Activated T-cell treated with anti-CD3 and anti-CD28 coated beads, Interleukin-2, amount 50 U/mL, for 24 hours (primary cell): ENCODE results near the gene ITGAL.

Experiments
- DNase-seq: peaks from one replicate; pipeline ENCODE4 v3.0.0-alpha.2; 2020
- H3K27ac Mint-ChIP-seq: 2 replicates; pipeline ENCODE4 v1.8.0; 2020; ENCODE audit warnings: mild to moderate bottlenecking, mixed read lengths
- H3K27me3 Mint-ChIP-seq: 2 replicates; pipeline ENCODE4 v1.8.0; 2020; ENCODE audit warnings: mixed read lengths
- H3K36me3 Mint-ChIP-seq: 2 replicates; pipeline ENCODE4 v1.8.0; 2020; ENCODE audit warnings: low read depth, mixed read lengths
- H3K4me1 Mint-ChIP-seq: 2 replicates; pipeline ENCODE4 v1.8.0; 2020; ENCODE audit warnings: low read depth, mixed read lengths
- H3K4me3 Mint-ChIP-seq: 2 replicates; pipeline ENCODE4 v1.8.0; 2020; ENCODE audit warnings: mild to moderate bottlenecking, moderate library complexity, mixed read lengths
- H3K9me3 Mint-ChIP-seq: 2 replicates; pipeline ENCODE4 v1.8.0; 2020; ENCODE audit warnings: mixed read lengths

Gene ITGAL

GRCh38 chr16:30493941-30494488, 21.5 kb downstream of the ITGAL start:
- Mint-ChIP-seq H3K4me3 (no peak overlapping the region), H3K36me3 (peaks cover 88% of the 10 kb centered on the region), H3K27me3 (no peaks in the 10 kb centered on the region), H3K4me1 (peaks cover 33% of the 10 kb centered on the region), H3K27ac (peak overlapping the region; percentile 76), H3K9me3 (no peaks in the 10 kb centered on the region)
- no peak for DNase-seq

GRCh38 chr16:30494709-30495108, 22.2 kb downstream of the ITGAL start:
- Mint-ChIP-seq H3K4me1 (peaks cover 26% of the 10 kb centered on the region), H3K27me3 (no peaks in the 10 kb centered on the region), H3K9me3 (no peaks in the 10 kb centered on the region), H3K27ac (peak overlapping the region; percentile 76), H3K36me3 (peaks cover 87% of the 10 kb centered on the region), H3K4me3 (no peak overlapping the region)
- DNase-seq, result no peak

GRCh38 chr16:30499284-30499683, 26.7 kb downstream of the ITGAL start:
- Mint-ChIP-seq H3K27ac (peak overlapping the region; percentile 24), H3K4me3 (no peak overlapping the region), H3K9me3 (no peaks in the 10 kb centered on the region), H3K36me3 (peaks cover 75% of the 10 kb centered on the region), H3K4me1 (peaks cover 8% of the 10 kb centered on the region), H3K27me3 (no peaks in the 10 kb centered on the region)
- no peak for DNase-seq

GRCh38 chr16:30503403-30504296, 31.1 kb downstream of the ITGAL start:
- Mint-ChIP-seq H3K27ac (peak overlapping the region; percentile 87), H3K4me3 (no peak overlapping the region), H3K36me3 (peaks cover 74% of the 10 kb centered on the region), H3K4me1 (peaks cover 2% of the 10 kb centered on the region), H3K9me3 (no peaks in the 10 kb centered on the region), H3K27me3 (no peaks in the 10 kb centered on the region)
- no peak for DNase-seq

GRCh38 chr16:30509081-30509765, 36.7 kb downstream of the ITGAL start:
- H3K27ac Mint-ChIP-seq, result peak overlapping the region; percentile 68
- H3K36me3 Mint-ChIP-seq, result peaks cover 92% of the 10 kb centered on the region
- DNase-seq, result no peak
- H3K4me1 Mint-ChIP-seq, result peaks cover 2% of the 10 kb centered on the region
- H3K9me3 Mint-ChIP-seq, result no peaks in the 10 kb centered on the region
- no peak overlapping the region for H3K4me3 Mint-ChIP-seq
- H3K27me3 Mint-ChIP-seq, result no peaks in the 10 kb centered on the region

GRCh38 chr16:30510376-30510938, 37.9 kb downstream of the ITGAL start:
- Mint-ChIP-seq H3K9me3 (no peaks in the 10 kb centered on the region), H3K27ac (peak overlapping the region; percentile 29), H3K36me3 (peaks cover 91% of the 10 kb centered on the region), H3K4me1 (peaks cover 2% of the 10 kb centered on the region), H3K4me3 (no peak overlapping the region), H3K27me3 (no peaks in the 10 kb centered on the region)
- DNase-seq, result no peak

GRCh38 chr16:30511509-30511908, 39.0 kb downstream of the ITGAL start:
- H3K27ac Mint-ChIP-seq, result peak overlapping the region; percentile 29
- H3K4me1 Mint-ChIP-seq, result peaks cover 2% of the 10 kb centered on the region

GRCh38 chr16:30515275-30515674, 42.7 kb downstream of the ITGAL start:
- no peak for DNase-seq
- Mint-ChIP-seq H3K9me3 (no peaks in the 10 kb centered on the region), H3K27ac (peak overlapping the region; percentile 82), H3K4me3 (no peak overlapping the region), H3K27me3 (no peaks in the 10 kb centered on the region), H3K36me3 (peaks cover 99% of the 10 kb centered on the region), H3K4me1 (no peaks in the 10 kb centered on the region)

More at GRCh38 chr16:30511509-30511908, 39.0 kb downstream of the ITGAL start:
- no peak overlapping the region for H3K4me3 Mint-ChIP-seq
- H3K27me3 Mint-ChIP-seq, result no peaks in the 10 kb centered on the region
- DNase-seq, result no peak
- peaks cover 92% of the 10 kb centered on the region for H3K36me3 Mint-ChIP-seq
- no peaks in the 10 kb centered on the region for H3K9me3 Mint-ChIP-seq

GRCh38 chr16:30518552-30518951, 46.0 kb downstream of the ITGAL start:
- Mint-ChIP-seq H3K4me3 (no peak overlapping the region), H3K9me3 (no peaks in the 10 kb centered on the region), H3K27me3 (no peaks in the 10 kb centered on the region), H3K27ac (peak overlapping the region; percentile 19), H3K4me1 (peaks cover 1% of the 10 kb centered on the region), H3K36me3 (peaks cover 89% of the 10 kb centered on the region)
- DNase-seq, result no peak

GRCh38 chr16:30519120-30520049, 46.8 kb downstream of the ITGAL start:
- Mint-ChIP-seq H3K9me3 (no peaks in the 10 kb centered on the region), H3K27ac (peak overlapping the region; percentile 65), H3K4me3 (no peak overlapping the region), H3K27me3 (no peaks in the 10 kb centered on the region), H3K36me3 (peaks cover 81% of the 10 kb centered on the region), H3K4me1 (peaks cover 6% of the 10 kb centered on the region)
- DNase-seq, result no peak

GRCh38 chr16:30521476-30521872, 48.9 kb downstream of the ITGAL start:
- no peak overlapping the region for H3K4me3 Mint-ChIP-seq
- H3K27me3 Mint-ChIP-seq, result no peaks in the 10 kb centered on the region
- H3K36me3 Mint-ChIP-seq, result peaks cover 66% of the 10 kb centered on the region
- peak overlapping the region; percentile 46 for H3K27ac Mint-ChIP-seq
- no peaks in the 10 kb centered on the region for H3K9me3 Mint-ChIP-seq
- no peak for DNase-seq
- peaks cover 13% of the 10 kb centered on the region for H3K4me1 Mint-ChIP-seq

GRCh38 chr16:30521873-30522641, 49.5 kb downstream of the ITGAL start:
- no peak overlapping the region for H3K4me3 Mint-ChIP-seq
- H3K27me3 Mint-ChIP-seq, result no peaks in the 10 kb centered on the region
- peak overlapping the region; percentile 46 for H3K27ac Mint-ChIP-seq
- DNase-seq, result no peak
- no peaks in the 10 kb centered on the region for H3K9me3 Mint-ChIP-seq
- H3K4me1 Mint-ChIP-seq, result peaks cover 13% of the 10 kb centered on the region
- peaks cover 60% of the 10 kb centered on the region for H3K36me3 Mint-ChIP-seq
